NB4 (cell line): Measurements from ENCODE around the gene CNTFR.

Source experiments
- MAX ChIP-seq: IDR thresholded peaks from 2 replicates; pipeline ENCODE4 v1.6.1; 2011; ENCODE audit warnings: low read depth, low read length
- POLR2A ChIP-seq: IDR thresholded peaks from 2 replicates; pipeline ENCODE4 v1.6.1; 2011; ENCODE audit warnings: mild to moderate bottlenecking; ENCODE audit not compliant: insufficient read length; ENCODE audit errors: extremely low read depth

DNA sequence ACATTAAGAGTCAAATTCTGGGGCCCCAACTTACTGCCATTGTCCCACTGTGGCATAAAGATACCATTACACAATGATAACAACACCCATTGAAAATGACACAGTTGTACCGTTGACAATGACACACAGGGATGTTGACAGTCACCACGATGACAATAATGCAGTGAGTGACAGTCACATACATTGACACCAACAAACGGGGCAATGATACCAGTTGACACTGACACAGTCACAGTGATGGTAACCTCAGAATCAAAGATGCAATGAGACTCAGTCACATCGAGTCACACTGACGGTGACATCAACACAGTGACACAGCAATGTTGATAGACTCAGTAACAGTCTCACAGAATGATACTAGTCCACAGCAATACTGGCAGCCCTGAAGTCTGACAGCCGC lies 16.9 kb downstream of the CNTFR start:
- TF ChIP-seq MAX (no peak), POLR2A (no peak)
